ENCODE data around the gene CHEK1. TPM values are rescaled to one million over a fixed set of nuclear protein-coding genes. Genes with fewer than 3 reads are reported as not detected.

Gene CHEK1
- total and polyA plus RNA-seq, 9 donors = 0.24 to 3.5 (median 1.5) TPM

- H3K4me1 ChIP-seq (ENCODE audit: insufficient read depth) = no peaks in the 10 kb centered on the region
- DNase-seq = no peak
- WGBS, 3 donors = 96% methylated on average over 2 of the region's 2 CpGs
- H3K4me3 ChIP-seq = no peak overlapping the region
- no peak overlapping the region for H3K27ac ChIP-seq
- intact Hi-C loops (cut with DNase I) = no loop called here
- no peaks in the 10 kb centered on the region for H3K27me3 ChIP-seq
- TF ChIP-seq POLR2A (IDR thresholded peaks at IDR 0.05) = no peak
- no peak for TF ChIP-seq EP300 (IDR thresholded peaks at IDR 0.05)
- TF ChIP-seq, protein P1, sequence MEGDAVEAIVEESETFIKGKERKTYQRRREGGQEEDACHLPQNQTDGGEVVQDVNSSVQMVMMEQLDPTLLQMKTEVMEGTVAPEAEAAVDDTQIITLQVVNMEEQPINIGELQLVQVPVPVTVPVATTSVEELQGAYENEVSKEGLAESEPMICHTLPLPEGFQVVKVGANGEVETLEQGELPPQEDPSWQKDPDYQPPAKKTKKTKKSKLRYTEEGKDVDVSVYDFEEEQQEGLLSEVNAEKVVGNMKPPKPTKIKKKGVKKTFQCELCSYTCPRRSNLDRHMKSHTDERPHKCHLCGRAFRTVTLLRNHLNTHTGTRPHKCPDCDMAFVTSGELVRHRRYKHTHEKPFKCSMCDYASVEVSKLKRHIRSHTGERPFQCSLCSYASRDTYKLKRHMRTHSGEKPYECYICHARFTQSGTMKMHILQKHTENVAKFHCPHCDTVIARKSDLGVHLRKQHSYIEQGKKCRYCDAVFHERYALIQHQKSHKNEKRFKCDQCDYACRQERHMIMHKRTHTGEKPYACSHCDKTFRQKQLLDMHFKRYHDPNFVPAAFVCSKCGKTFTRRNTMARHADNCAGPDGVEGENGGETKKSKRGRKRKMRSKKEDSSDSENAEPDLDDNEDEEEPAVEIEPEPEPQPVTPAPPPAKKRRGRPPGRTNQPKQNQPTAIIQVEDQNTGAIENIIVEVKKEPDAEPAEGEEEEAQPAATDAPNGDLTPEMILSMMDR (IDR thresholded peaks at IDR 0.05) = no peak
- no peaks in the 10 kb centered on the region for H3K9me3 ChIP-seq
- no peaks in the 10 kb centered on the region for H3K36me3 ChIP-seq
Measured at GRCh38 chr11:125600663-125601062, 24.3 kb upstream of the CHEK1 start.

DNA sequence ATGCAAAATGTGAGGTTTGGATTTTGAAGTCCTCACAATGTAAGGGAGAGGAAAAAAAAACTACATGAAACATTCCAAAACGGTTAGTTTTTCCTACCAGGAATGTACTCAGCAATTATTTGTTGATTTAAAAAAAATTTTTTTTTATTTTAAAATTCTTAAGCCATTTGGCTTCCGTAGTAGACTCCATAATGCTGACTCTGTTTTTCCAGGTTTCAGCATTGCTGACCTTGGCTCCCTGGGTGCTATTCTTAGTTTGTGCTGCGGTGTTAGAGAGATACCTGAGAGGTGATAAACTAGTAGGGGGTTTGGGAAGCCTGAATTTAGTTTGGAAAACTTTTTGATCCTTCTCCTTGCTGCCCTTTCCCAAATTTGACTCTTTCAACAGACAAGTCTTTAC is 21.8 kb upstream of the CHEK1 start:
- TF ChIP-seq, protein P1 (IDR thresholded peaks at IDR 0.05) = no peak
- no peak for TF ChIP-seq EP300 (IDR thresholded peaks at IDR 0.05)
- no peak for TF ChIP-seq POLR2A (IDR thresholded peaks at IDR 0.05)
- Histone ChIP-seq H3K36me3 (no peaks in the 10 kb centered on the region), H3K27ac (no peak overlapping the region), H3K4me3 (no peak overlapping the region), H3K4me1 (ENCODE audit: insufficient read depth) (no peaks in the 10 kb centered on the region), H3K9me3 (no peaks in the 10 kb centered on the region), H3K27me3 (no peaks in the 10 kb centered on the region)
- 8 to 30% (median 13%) methylated on average over 3 of the region's 3 CpGs for WGBS, 3 donors
- no peak for DNase-seq
- intact Hi-C loops (cut with DNase I) = no loop called here

- intact Hi-C loops (cut with DNase I) = no loop called here
- no peak overlapping the region for H3K27ac ChIP-seq
- DNase-seq = no peak
- H3K36me3 ChIP-seq = no peaks in the 10 kb centered on the region
- TF ChIP-seq POLR2A (IDR thresholded peaks at IDR 0.05) (no peak), EP300 (IDR thresholded peaks at IDR 0.05) (no peak)
- TF ChIP-seq, protein P1 (IDR thresholded peaks at IDR 0.05) = no peak
- H3K4me3 ChIP-seq = no peak overlapping the region
- no peaks in the 10 kb centered on the region for H3K27me3 ChIP-seq
- no peaks in the 10 kb centered on the region for H3K4me1 ChIP-seq (ENCODE audit: insufficient read depth)
- no peaks in the 10 kb centered on the region for H3K9me3 ChIP-seq
Measured at GRCh38 chr11:125605417-125605816, 19.5 kb upstream of the CHEK1 start.

- Histone ChIP-seq H3K27ac (no peak overlapping the region), H3K4me3 (no peak overlapping the region), H3K9me3 (no peaks in the 10 kb centered on the region), H3K36me3 (no peaks in the 10 kb centered on the region), H3K4me1 (ENCODE audit: insufficient read depth) (no peaks in the 10 kb centered on the region), H3K27me3 (no peaks in the 10 kb centered on the region)
- 54 to 76% (median 57%) methylated on average over 7 of the region's 7 CpGs for WGBS, 3 donors
- TF ChIP-seq EP300 (IDR thresholded peaks at IDR 0.05) = no peak
- TF ChIP-seq, protein P1 (IDR thresholded peaks at IDR 0.05) = no peak
- TF ChIP-seq POLR2A (IDR thresholded peaks at IDR 0.05) = no peak
- DNase-seq = no peak
- intact Hi-C loops (cut with DNase I) = no loop called here
Measured at GRCh38 chr11:125609545-125609944, 15.4 kb upstream of the CHEK1 start.

GRCh38 chr11:125618383-125618782 is 6.6 kb upstream of the CHEK1 start:
- no peak for TF ChIP-seq POLR2A (IDR thresholded peaks at IDR 0.05)
- no peak for TF ChIP-seq EP300 (IDR thresholded peaks at IDR 0.05)
- TF ChIP-seq, protein P1 (IDR thresholded peaks at IDR 0.05) = no peak
- Histone ChIP-seq H3K27ac (no peak overlapping the region), H3K4me3 (no peak overlapping the region), H3K9me3 (no peaks in the 10 kb centered on the region), H3K4me1 (ENCODE audit: insufficient read depth) (no peaks in the 10 kb centered on the region), H3K27me3 (no peaks in the 10 kb centered on the region), H3K36me3 (peaks cover 2% of the 10 kb centered on the region)
- intact Hi-C loops (cut with DNase I) = no loop called here
- WGBS, 3 donors = 82 to 89% (median 87%) methylated on average over 4 of the region's 4 CpGs
- no peak for DNase-seq

Data from ovary (tissue), 9 donors.